Smooth muscle cell (in vitro differentiated cells): ENCODE results near the gene SLC35A3. TPM values are rescaled to one million over a fixed set of nuclear protein-coding genes. Genes with fewer than 3 reads are reported as not detected.

Experiments used
- DNase-seq: peaks from one replicate; lab custom pipeline; 2025; ENCODE audit not compliant: unreplicated experiment; lab: John Stamatoyannopoulos, UW
- H2AFZ ChIP-seq: fragments of 200-600 bp; sonication (generic); 2 replicates; pipeline ENCODE4 v1.6.0; 2016; ENCODE audit warnings: antibody characterized with exemption, low read depth, mild to moderate bottlenecking
- H3F3A ChIP-seq: fragments of 200-600 bp; sonication (generic); 2 replicates; pipeline ENCODE4 v1.6.0; 2017; ENCODE audit warnings: antibody characterized with exemption, low read depth
- H3K27ac ChIP-seq: fragments of 200-600 bp; sonication (generic); 2 replicates; pipeline ENCODE4 v1.5.1; 2016; ENCODE audit warnings: low read depth, mild to moderate bottlenecking
- H3K27me3 ChIP-seq: fragments of 200-600 bp; sonication (generic); 2 replicates; pipeline ENCODE4 v1.6.1; 2016; ENCODE audit warnings: low read depth, mild to moderate bottlenecking
- H3K36me3 ChIP-seq: fragments of 200-600 bp; sonication (generic); 2 replicates; pipeline ENCODE4 v1.5.1; 2016; ENCODE audit warnings: low read depth
- H3K4me1 ChIP-seq: fragments of 200-600 bp; sonication (generic); 2 replicates; pipeline ENCODE4 v1.5.1; 2016; ENCODE audit warnings: low read depth
- H3K4me2 ChIP-seq: fragments of 200-600 bp; sonication (generic); 2 replicates; pipeline ENCODE4 v1.6.0; 2016; ENCODE audit warnings: mild to moderate bottlenecking
- H3K4me3 ChIP-seq: fragments of 200-600 bp; sonication (generic); 2 replicates; pipeline ENCODE4 v1.5.1; 2016; ENCODE audit warnings: mild to moderate bottlenecking
- H3K79me2 ChIP-seq: fragments of 200-600 bp; sonication (generic); 2 replicates; pipeline ENCODE4 v1.6.0; 2016; ENCODE audit warnings: low read depth, mild to moderate bottlenecking
- H3K9ac ChIP-seq: fragments of 200-600 bp; sonication (generic); 2 replicates; pipeline ENCODE4 v1.6.0; 2016; ENCODE audit warnings: low read depth
- H3K9me3 ChIP-seq: fragments of 200-600 bp; sonication (generic); replicated peaks from 2 replicates; pipeline ENCODE4 v1.5.1; 2016; ENCODE audit warnings: low read depth
- H4K20me1 ChIP-seq: fragments of 200-600 bp; sonication (generic); 2 replicates; pipeline ENCODE4 v1.6.0; 2016; ENCODE audit warnings: low read depth
- WGBS: methylation state at CpG from one replicate; pipeline ENCODE4 v1.1.7; 2016; ENCODE audit warnings: low lambda C conversion rate; 5-methylcytosine and 5-hydroxymethylcytosine counted together
- polyA plus RNA-seq: library from polyadenylated mRNA; unstranded; fragments of >200 nt; fragmentation: Nextera tagmentation; extraction: Ambion mirVana; gene quantifications from 2 replicates; pipeline ENCODE4 v1.2.1, GENCODE V29; 2016
- total RNA-seq: library from RNA; depleted of rRNA; stranded (reverse); fragments of >200 nt; gene quantifications from 2 replicates; pipeline ENCODE4 v1.2.3, GENCODE V29; 2014
- TF ChIP-seq, protein P1 (sequence below): fragments of 200-600 bp; sonication (generic); IDR thresholded peaks from 2 replicates; pipeline ENCODE4 v1.5.1; 2017; ENCODE audit warnings: borderline replicate concordance, mild to moderate bottlenecking, antibody characterized with exemption; ENCODE audit not compliant: insufficient read depth, poor library complexity, severe bottlenecking

Gene SLC35A3
- total and polyA plus RNA-seq, 2 experiments from 2014 or later, result 8.2 to 33.5 TPM

DNA sequence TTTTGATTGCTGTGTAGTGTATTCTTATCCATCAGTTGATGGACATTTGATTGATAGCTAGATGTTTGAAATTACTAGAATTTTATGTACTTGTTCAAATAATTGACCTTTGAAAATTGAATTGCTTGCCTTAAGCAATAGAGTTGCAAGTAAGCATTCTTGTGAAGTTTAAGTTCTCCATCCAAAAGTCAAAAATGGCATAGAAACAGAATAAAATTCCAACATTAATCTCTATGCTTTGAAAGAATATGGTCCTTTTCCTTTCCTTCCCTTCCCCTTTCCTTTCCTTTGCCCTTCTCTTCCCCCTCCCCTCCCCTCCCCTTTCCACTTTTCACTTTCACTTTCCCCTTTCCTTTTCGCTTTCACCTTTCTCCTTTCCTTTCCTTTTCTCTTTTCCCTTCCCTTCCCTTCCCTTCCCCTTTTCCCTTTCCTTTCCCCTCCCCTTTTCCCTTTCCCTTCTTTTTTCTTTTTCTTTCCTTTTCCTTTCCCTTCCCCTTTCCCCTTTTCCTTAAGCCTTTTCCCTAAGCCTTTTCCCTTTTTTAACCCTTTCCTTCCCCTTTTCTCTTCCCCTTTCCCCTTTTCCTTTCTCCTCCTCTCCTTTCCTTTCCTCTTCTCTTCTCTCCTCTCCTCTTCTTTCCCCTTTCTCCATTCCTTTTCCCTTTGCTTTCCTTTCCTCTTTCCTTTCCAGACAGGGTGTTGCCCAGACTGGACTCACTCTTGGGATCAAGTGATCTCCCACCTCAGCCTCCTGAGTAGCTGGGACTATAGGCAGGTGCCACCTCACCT lies 95.6 kb downstream of the SLC35A3 start:
- no peak overlapping the region for H3K27ac ChIP-seq
- TF ChIP-seq, protein P1, sequence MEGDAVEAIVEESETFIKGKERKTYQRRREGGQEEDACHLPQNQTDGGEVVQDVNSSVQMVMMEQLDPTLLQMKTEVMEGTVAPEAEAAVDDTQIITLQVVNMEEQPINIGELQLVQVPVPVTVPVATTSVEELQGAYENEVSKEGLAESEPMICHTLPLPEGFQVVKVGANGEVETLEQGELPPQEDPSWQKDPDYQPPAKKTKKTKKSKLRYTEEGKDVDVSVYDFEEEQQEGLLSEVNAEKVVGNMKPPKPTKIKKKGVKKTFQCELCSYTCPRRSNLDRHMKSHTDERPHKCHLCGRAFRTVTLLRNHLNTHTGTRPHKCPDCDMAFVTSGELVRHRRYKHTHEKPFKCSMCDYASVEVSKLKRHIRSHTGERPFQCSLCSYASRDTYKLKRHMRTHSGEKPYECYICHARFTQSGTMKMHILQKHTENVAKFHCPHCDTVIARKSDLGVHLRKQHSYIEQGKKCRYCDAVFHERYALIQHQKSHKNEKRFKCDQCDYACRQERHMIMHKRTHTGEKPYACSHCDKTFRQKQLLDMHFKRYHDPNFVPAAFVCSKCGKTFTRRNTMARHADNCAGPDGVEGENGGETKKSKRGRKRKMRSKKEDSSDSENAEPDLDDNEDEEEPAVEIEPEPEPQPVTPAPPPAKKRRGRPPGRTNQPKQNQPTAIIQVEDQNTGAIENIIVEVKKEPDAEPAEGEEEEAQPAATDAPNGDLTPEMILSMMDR, result no peak
- H3K4me1 ChIP-seq, result no peaks in the 10 kb centered on the region
- peaks cover 69% of the 10 kb centered on the region for H4K20me1 ChIP-seq
- H3K4me2 ChIP-seq, result no peak overlapping the region
- H3K4me3 ChIP-seq, result no peak overlapping the region
- H3K36me3 ChIP-seq, result peaks cover 46% of the 10 kb centered on the region
- H3K79me2 ChIP-seq, result peaks cover 26% of the 10 kb centered on the region
- H2AFZ ChIP-seq, result no peak overlapping the region
- H3F3A ChIP-seq, result no peaks in the 10 kb centered on the region
- H3K9me3 ChIP-seq, result no peaks in the 10 kb centered on the region
- no peak overlapping the region for H3K9ac ChIP-seq
- no peaks in the 10 kb centered on the region for H3K27me3 ChIP-seq
- DNase-seq, result no peak
- no CpG with 5 or more reads among the region's 1 CpG for WGBS

DNA sequence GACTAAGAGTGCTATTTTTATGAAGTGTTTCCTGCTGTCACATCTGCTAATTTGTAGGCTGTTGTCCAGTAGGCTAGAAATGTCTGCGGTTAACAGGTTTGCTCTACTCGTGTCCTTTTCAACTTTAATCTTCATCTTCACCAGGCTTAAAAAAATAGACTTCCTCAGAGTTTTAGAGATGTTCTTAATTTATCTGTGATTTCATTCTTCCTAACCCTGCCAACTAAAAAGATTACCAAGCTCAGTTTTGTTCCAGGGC lies 96.1 kb downstream of the SLC35A3 start:
- Histone ChIP-seq H3K4me2 (no peak overlapping the region), H4K20me1 (peaks cover 64% of the 10 kb centered on the region), H2AFZ (no peak overlapping the region), H3K79me2 (peaks cover 21% of the 10 kb centered on the region), H3K36me3 (peaks cover 40% of the 10 kb centered on the region), H3K9ac (no peak overlapping the region), H3F3A (no peaks in the 10 kb centered on the region), H3K4me1 (no peaks in the 10 kb centered on the region), H3K4me3 (no peak overlapping the region), H3K27ac (no peak overlapping the region), H3K9me3 (no peaks in the 10 kb centered on the region), H3K27me3 (no peaks in the 10 kb centered on the region)
- TF ChIP-seq, protein P1, result no peak
- WGBS, result 98% methylated on average over 2 of the region's 2 CpGs
- DNase-seq, result no peak

DNA sequence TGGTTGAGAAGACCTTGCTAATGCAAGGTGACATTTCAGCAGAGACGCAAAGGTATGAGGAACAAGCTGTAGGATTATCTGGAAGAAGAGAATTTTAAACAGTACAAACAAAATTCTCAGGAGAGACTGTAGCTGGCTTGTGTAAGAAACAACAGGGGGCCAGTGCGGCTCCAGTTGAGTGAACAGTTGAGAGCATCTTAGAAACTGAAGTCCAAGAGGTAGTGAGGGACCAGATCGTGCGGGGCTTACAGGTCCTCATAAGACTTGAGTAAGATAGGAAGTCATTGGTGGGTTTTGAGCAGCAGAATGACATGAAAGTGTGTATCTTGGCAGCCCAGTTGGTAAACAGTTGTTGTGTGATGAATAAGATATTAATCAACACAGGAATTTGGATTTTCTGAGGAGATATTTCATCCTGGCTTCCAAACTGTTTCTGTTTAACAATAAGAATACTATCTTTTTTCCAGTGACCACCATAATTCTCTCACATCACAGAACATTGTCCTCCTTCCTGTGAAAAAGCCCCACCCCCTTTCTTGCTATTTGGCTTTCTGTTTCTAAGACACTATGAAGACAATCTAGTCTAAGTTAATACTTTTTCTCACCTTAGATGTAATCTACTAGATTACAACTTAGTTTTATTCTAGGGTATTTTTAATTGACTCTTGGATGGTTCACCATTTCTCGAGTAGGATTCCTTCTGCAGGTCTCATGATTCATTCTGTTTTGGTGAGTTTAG lies 100.6 kb downstream of the SLC35A3 start:
- peaks cover 16% of the 10 kb centered on the region for H3K36me3 ChIP-seq
- no peak overlapping the region for H3K9ac ChIP-seq
- H3K27me3 ChIP-seq, result no peaks in the 10 kb centered on the region
- no peak overlapping the region for H3K4me2 ChIP-seq
- H3K9me3 ChIP-seq, result no peaks in the 10 kb centered on the region
- H4K20me1 ChIP-seq, result peaks cover 40% of the 10 kb centered on the region
- no peak for DNase-seq
- no peaks in the 10 kb centered on the region for H3K4me1 ChIP-seq
- no peak overlapping the region for H2AFZ ChIP-seq
- WGBS, result 97% methylated on average over 5 of the region's 5 CpGs
- H3K79me2 ChIP-seq, result no peaks in the 10 kb centered on the region
- H3K27ac ChIP-seq, result no peak overlapping the region
- TF ChIP-seq, protein P1, result no peak
- H3K4me3 ChIP-seq, result no peak overlapping the region
- peaks cover 3% of the 10 kb centered on the region for H3F3A ChIP-seq
